ENCODE measurements around the gene GREB1L.

The GREB1L gene

GRCh38 chr18:21291106-21291505, 49.1 kb downstream of the GREB1L start:
- FAIRE-seq (no peak), DNase-seq (ENCODE audit: insufficient read length, low spot score) (no peak)
- TF ChIP-seq CTCF (IDR thresholded peaks at IDR 0.05; ENCODE audit: insufficient read depth, missing control alignments), result no peak

GRCh38 chr18:21293479-21293878, 51.4 kb downstream of the GREB1L start:
- DNase-seq (ENCODE audit: insufficient read length, low spot score), result no peak
- TF ChIP-seq CTCF (IDR thresholded peaks at IDR 0.05; ENCODE audit: insufficient read depth, missing control alignments), result no peak
- FAIRE-seq, result no peak

- no peak for FAIRE-seq
- TF ChIP-seq CTCF (IDR thresholded peaks at IDR 0.05; ENCODE audit: insufficient read depth, missing control alignments), result no peak
- no peak for DNase-seq (ENCODE audit: insufficient read length, low spot score)
Observed at GRCh38 chr18:21295101-21295500, 53.1 kb downstream of the GREB1L start.

GRCh38 chr18:21296045-21296444, 54.0 kb downstream of the GREB1L start:
- no peak for DNase-seq (ENCODE audit: insufficient read length, low spot score)
- no peak for TF ChIP-seq CTCF (IDR thresholded peaks at IDR 0.05; ENCODE audit: insufficient read depth, missing control alignments)
- FAIRE-seq, result no peak

GRCh38 chr18:21298351-21298750, 56.3 kb downstream of the GREB1L start:
- DNase-seq (ENCODE audit: insufficient read length, low spot score), result no peak
- TF ChIP-seq CTCF (IDR thresholded peaks at IDR 0.05; ENCODE audit: insufficient read depth, missing control alignments), result no peak
- FAIRE-seq, result peak; percentile 38

- peak; percentile 94 for FAIRE-seq
Observed at GRCh38 chr18:21300035-21300907, 58.2 kb downstream of the GREB1L start.

More at GRCh38 chr18:21300035-21300907, 58.2 kb downstream of the GREB1L start:
- DNase-seq (ENCODE audit: insufficient read length, low spot score), result no peak
- TF ChIP-seq CTCF (IDR thresholded peaks at IDR 0.05; ENCODE audit: insufficient read depth, missing control alignments), result no peak

Measured in D721Med (cell line).